HT1080 (cell line): ENCODE measurements around the gene SV2B. TPM values are rescaled to one million over a fixed set of nuclear protein-coding genes. Genes with fewer than 3 reads are reported as not detected.

Source experiments
- total RNA-seq: library from RNA; depleted of rRNA; stranded (reverse); fragments of >200 nt; shearing (Covaris generic); gene quantifications from 2 replicates; pipeline ENCODE4 v1.2.3, GENCODE V29; 2014; rRNA removed

The SV2B gene
- total RNA-seq, 1 experiment from 2014 or later: not detected

Other genes starting within 250 kb of the SV2B start
- gene FURIN, start 231.7 kb upstream of the SV2B start, total RNA-seq: 61.6 and 84.3 TPM in 2 replicates
- gene FES, start 215.8 kb upstream of the SV2B start, total RNA-seq: 8.8 and 15.0 TPM in 2 replicates
- 5.8 and 12.5 TPM in 2 replicates for gene MAN2A2, start 197.0 kb upstream of the SV2B start, total RNA-seq
- 27.9 and 30.3 TPM in 2 replicates for gene HDDC3, start 167.7 kb upstream of the SV2B start, total RNA-seq
- gene UNC45A, start 165.0 kb upstream of the SV2B start, total RNA-seq: 55.6 and 66.8 TPM in 2 replicates
- gene RCCD1, start 145.4 kb upstream of the SV2B start, total RNA-seq: 14.0 and 14.1 TPM in 2 replicates
- 267 and 328 TPM in 2 replicates for gene PRC1, start 105.7 kb upstream of the SV2B start, total RNA-seq
- 11.6 and 12.7 TPM in 2 replicates for gene VPS33B, start 77.7 kb upstream of the SV2B start, total RNA-seq